ENCODE data around the gene MYLK. TPM values are rescaled to one million over a fixed set of nuclear protein-coding genes. Genes with fewer than 3 reads are reported as not detected.

Gene MYLK
- total RNA-seq, 2 experiments from 2014 or later, result 0.22 TPM; not detected in 1

GRCh38 chr3:123790254-123791072, 93.7 kb downstream of the MYLK start:
- Histone ChIP-seq H3K27me3 (ENCODE audit: control insufficient read depth in 1 of 2, insufficient read depth in 2 of 2, low read length in 2 of 2) (peaks cover 0 to 8% of the 10 kb centered on the region in 2 experiments), H3K9me3 (ENCODE audit: control insufficient read depth in 1 of 2, insufficient read depth in 1 of 2, low read length in 2 of 2) (no peaks in the 10 kb centered on the region), H3K4me3 (ENCODE audit: low read length) (no peak overlapping the region), H3K36me3 (ENCODE audit: insufficient read depth, low read length) (no peaks in the 10 kb centered on the region), H3K4me1 (ENCODE audit: insufficient read depth, low read length) (no peaks in the 10 kb centered on the region), H3K27ac (ENCODE audit: low read depth in 1 of 2, low read length in 2 of 2) (no peak overlapping the region)
- Mint-ChIP-seq H3K9me3 (no peaks in the 10 kb centered on the region), H3K4me1 (ENCODE audit: low read depth) (no peaks in the 10 kb centered on the region), H3K4me3 (no peak overlapping the region), H3K36me3 (ENCODE audit: low read depth) (no peaks in the 10 kb centered on the region), H3K27ac (no peak overlapping the region), H3K27me3 (peaks cover 23% of the 10 kb centered on the region)
- ATAC-seq (ENCODE audit: poor library complexity) (no peak), DNase-seq (no peak)
- ChIA-PET POLR2A (no interaction called here), CTCF (no interaction called here)
- no peak for TF ChIP-seq CTCF (IDR thresholded peaks at IDR 0.05)
- intact Hi-C loops (cut with DNase I, micrococcal nuclease), result no loop called here

- Mint-ChIP-seq H3K4me3 (no peak overlapping the region), H3K27me3 (peaks cover 23% of the 10 kb centered on the region), H3K9me3 (no peaks in the 10 kb centered on the region), H3K36me3 (ENCODE audit: low read depth) (no peaks in the 10 kb centered on the region), H3K27ac (no peak overlapping the region), H3K4me1 (ENCODE audit: low read depth) (no peaks in the 10 kb centered on the region)
- Histone ChIP-seq H3K4me1 (ENCODE audit: insufficient read depth, low read length) (no peaks in the 10 kb centered on the region), H3K36me3 (ENCODE audit: insufficient read depth, low read length) (no peaks in the 10 kb centered on the region), H3K27me3 (ENCODE audit: control insufficient read depth in 1 of 2, insufficient read depth in 2 of 2, low read length in 2 of 2) (peaks cover 0 to 8% of the 10 kb centered on the region in 2 experiments), H3K4me3 (ENCODE audit: low read length) (no peak overlapping the region), H3K27ac (ENCODE audit: low read depth in 1 of 2, low read length in 2 of 2) (no peak overlapping the region), H3K9me3 (ENCODE audit: control insufficient read depth in 1 of 2, insufficient read depth in 1 of 2, low read length in 2 of 2) (no peaks in the 10 kb centered on the region)
- TF ChIP-seq CTCF (IDR thresholded peaks at IDR 0.05), result no peak
- DNase-seq, result no peak
- intact Hi-C loops (cut with DNase I, micrococcal nuclease), result no loop called here
- POLR2A ChIA-PET, result no interaction called here
- ATAC-seq (ENCODE audit: poor library complexity), result no peak
- CTCF ChIA-PET, result no interaction called here
Observed at GRCh38 chr3:123789760-123790159, 94.4 kb downstream of the MYLK start.

GRCh38 chr3:123789160-123789559, 95.0 kb downstream of the MYLK start:
- CTCF ChIA-PET, result no interaction called here
- no peaks in the 10 kb centered on the region for H3K4me1 ChIP-seq (ENCODE audit: insufficient read depth, low read length)
- Mint-ChIP-seq H3K4me3 (no peak overlapping the region), H3K9me3 (no peaks in the 10 kb centered on the region), H3K27ac (no peak overlapping the region), H3K4me1 (ENCODE audit: low read depth) (no peaks in the 10 kb centered on the region), H3K27me3 (peaks cover 20% of the 10 kb centered on the region), H3K36me3 (ENCODE audit: low read depth) (no peaks in the 10 kb centered on the region)
- DNase-seq (no peak), ATAC-seq (ENCODE audit: poor library complexity) (no peak)
- intact Hi-C loops (cut with DNase I, micrococcal nuclease), result no loop called here
- no peak overlapping the region for H3K4me3 ChIP-seq (ENCODE audit: low read length)
- peaks cover 0 to 8% of the 10 kb centered on the region in 2 experiments for H3K27me3 ChIP-seq (ENCODE audit: control insufficient read depth in 1 of 2, insufficient read depth in 2 of 2, low read length in 2 of 2)
- no peaks in the 10 kb centered on the region for H3K36me3 ChIP-seq (ENCODE audit: insufficient read depth, low read length)
- POLR2A ChIA-PET, result no interaction called here
- no peaks in the 10 kb centered on the region for H3K9me3 ChIP-seq (ENCODE audit: control insufficient read depth in 1 of 2, insufficient read depth in 1 of 2, low read length in 2 of 2)
- TF ChIP-seq CTCF (IDR thresholded peaks at IDR 0.05), result no peak
- no peak overlapping the region for H3K27ac ChIP-seq (ENCODE audit: low read depth in 1 of 2, low read length in 2 of 2)
